ENCODE results near the gene GAB2.

- TF ChIP-seq CTCF (IDR thresholded peaks at IDR 0.05), result no peak
- no peak for TF ChIP-seq EZH2 (IDR thresholded peaks at IDR 0.05; ENCODE audit: borderline replicate concordance, insufficient read depth, low read depth, low read length, poor library complexity, severe bottlenecking)
Measured at GRCh38 chr11:78441956-78442355, 24.3 kb upstream of the GAB2 start.
